Ovary (tissue), 3 donors: ENCODE data around the gene SRGAP3.

Experiments
- EP300 ChIP-seq: sonication (generic); formaldehyde crosslinking; IDR thresholded peaks from one replicate; pipeline ENCODE4 v1.6.1; 2017; ENCODE audit warnings: antibody characterized with exemption
- POLR2A ChIP-seq: fragments of 450-650 bp; IDR thresholded peaks from one replicate; pipeline ENCODE4 v1.6.1; 2017; ENCODE audit warnings: antibody characterized with exemption, mild to moderate bottlenecking, moderate library complexity
- TF ChIP-seq, protein P1 (sequence below), 3 donors: fragments of 450-650 bp in 2 of 3; fragments of 200-600 bp in 1 of 3; IDR thresholded peaks; one replicate each; pipeline versions ENCODE4 v1.5.1 to v1.8.0; 2016 to 2022; ENCODE audit warnings: antibody characterized with exemption in 3 of 3, mild to moderate bottlenecking in 1 of 3
- donor health status: DM: no; HTN: no; CAD: no.

DNA sequence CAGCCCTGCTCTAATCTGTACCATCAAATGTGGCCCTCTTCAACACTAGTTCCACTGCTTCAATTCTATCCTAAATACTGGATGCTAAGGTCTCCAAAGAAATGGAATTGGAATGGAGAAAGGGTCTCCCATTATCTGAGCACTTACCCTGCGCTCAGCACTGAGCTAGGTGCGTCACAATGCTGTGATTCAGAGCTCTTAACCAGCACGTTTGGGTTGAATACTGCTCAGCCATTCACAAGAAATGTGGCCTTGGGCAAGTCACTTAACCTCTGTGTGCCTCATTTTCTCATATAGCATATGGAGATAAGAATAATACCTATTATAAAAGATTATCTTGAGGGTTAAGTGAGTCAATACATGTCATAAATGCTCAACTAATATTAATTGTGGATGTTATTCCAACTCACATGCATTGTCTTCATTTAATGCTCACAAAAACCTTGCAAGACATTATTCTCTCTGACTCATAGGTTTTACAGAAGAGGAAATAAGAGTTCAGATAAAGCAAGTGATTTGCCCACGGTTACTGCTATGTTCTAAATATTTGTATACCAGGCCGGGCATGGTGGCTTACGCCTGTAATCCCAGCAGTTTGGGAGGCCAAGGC, 27.4 kb upstream of the SRGAP3 start:
- TF ChIP-seq, protein P1, sequence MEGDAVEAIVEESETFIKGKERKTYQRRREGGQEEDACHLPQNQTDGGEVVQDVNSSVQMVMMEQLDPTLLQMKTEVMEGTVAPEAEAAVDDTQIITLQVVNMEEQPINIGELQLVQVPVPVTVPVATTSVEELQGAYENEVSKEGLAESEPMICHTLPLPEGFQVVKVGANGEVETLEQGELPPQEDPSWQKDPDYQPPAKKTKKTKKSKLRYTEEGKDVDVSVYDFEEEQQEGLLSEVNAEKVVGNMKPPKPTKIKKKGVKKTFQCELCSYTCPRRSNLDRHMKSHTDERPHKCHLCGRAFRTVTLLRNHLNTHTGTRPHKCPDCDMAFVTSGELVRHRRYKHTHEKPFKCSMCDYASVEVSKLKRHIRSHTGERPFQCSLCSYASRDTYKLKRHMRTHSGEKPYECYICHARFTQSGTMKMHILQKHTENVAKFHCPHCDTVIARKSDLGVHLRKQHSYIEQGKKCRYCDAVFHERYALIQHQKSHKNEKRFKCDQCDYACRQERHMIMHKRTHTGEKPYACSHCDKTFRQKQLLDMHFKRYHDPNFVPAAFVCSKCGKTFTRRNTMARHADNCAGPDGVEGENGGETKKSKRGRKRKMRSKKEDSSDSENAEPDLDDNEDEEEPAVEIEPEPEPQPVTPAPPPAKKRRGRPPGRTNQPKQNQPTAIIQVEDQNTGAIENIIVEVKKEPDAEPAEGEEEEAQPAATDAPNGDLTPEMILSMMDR (IDR thresholded peaks at IDR 0.05), result no peak
- no peak for TF ChIP-seq POLR2A
- no peak for TF ChIP-seq EP300
